HEK293 (cell line): ENCODE data around the gene MATN4.

ENCODE experiments used
- OSR2 ChIP-seq: fragments of 450-650 bp; formaldehyde crosslinking; IDR thresholded peaks from 2 replicates; pipeline ENCODE4 v1.5.1; 2016; ENCODE audit warnings: missing biosample characterization, missing genetic modification characterization
- YY1 ChIP-seq: fragments of 450-650 bp; formaldehyde crosslinking; IDR thresholded peaks from 2 replicates; pipeline ENCODE4 v1.5.1; 2018; ENCODE audit warnings: missing biosample characterization, missing genetic modification characterization
- ZBTB7A ChIP-seq: fragments of 450-650 bp; formaldehyde crosslinking; IDR thresholded peaks from 2 replicates; pipeline ENCODE4 v1.5.1; 2016; ENCODE audit warnings: low read depth, missing biosample characterization, missing genetic modification characterization
- ZEB2 ChIP-seq: fragments of 450-650 bp; formaldehyde crosslinking; IDR thresholded peaks from 2 replicates; pipeline ENCODE4 v1.5.1; 2016; ENCODE audit warnings: missing biosample characterization, missing genetic modification characterization
- TF ChIP-seq, protein P1 (sequence below): fragments of 450-650 bp; formaldehyde crosslinking; IDR thresholded peaks from 2 replicates; pipeline ENCODE4 v1.5.1; 2016; ENCODE audit warnings: missing biosample characterization, missing genetic modification characterization
- TF ChIP-seq, protein P2 (sequence below): fragments of 450-650 bp; formaldehyde crosslinking; IDR thresholded peaks from 2 replicates; pipeline ENCODE4 v1.5.1; 2016; ENCODE audit warnings: missing biosample characterization, missing genetic modification characterization

DNA sequence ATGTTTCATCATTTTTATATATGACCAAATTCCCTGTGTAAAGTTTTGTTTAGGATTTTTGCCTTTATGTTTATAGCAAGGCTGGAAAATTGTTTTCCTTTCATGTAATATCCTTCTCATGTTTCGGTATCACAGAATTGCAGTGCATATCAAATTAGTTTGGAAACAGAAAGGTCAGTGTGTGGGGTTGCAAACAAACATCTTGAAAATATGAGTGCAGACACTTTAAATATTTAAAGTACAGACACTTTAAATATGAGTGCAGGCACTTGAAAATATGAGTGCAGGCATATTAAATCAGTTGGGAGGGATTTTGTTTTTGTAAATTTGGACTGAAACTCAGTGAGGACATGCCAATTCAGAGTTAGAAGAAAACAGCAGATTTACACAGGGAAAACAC, 60.2 kb downstream of the MATN4 start:
- TF ChIP-seq, protein P1, sequence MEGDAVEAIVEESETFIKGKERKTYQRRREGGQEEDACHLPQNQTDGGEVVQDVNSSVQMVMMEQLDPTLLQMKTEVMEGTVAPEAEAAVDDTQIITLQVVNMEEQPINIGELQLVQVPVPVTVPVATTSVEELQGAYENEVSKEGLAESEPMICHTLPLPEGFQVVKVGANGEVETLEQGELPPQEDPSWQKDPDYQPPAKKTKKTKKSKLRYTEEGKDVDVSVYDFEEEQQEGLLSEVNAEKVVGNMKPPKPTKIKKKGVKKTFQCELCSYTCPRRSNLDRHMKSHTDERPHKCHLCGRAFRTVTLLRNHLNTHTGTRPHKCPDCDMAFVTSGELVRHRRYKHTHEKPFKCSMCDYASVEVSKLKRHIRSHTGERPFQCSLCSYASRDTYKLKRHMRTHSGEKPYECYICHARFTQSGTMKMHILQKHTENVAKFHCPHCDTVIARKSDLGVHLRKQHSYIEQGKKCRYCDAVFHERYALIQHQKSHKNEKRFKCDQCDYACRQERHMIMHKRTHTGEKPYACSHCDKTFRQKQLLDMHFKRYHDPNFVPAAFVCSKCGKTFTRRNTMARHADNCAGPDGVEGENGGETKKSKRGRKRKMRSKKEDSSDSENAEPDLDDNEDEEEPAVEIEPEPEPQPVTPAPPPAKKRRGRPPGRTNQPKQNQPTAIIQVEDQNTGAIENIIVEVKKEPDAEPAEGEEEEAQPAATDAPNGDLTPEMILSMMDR: no peak
- TF ChIP-seq YY1 (tag by site-specific recombination) (no peak), ZBTB7A (tag by site-specific recombination) (no peak), OSR2 (tag by site-specific recombination) (no peak), ZEB2 (tag by site-specific recombination) (no peak)
- TF ChIP-seq, protein P2, sequence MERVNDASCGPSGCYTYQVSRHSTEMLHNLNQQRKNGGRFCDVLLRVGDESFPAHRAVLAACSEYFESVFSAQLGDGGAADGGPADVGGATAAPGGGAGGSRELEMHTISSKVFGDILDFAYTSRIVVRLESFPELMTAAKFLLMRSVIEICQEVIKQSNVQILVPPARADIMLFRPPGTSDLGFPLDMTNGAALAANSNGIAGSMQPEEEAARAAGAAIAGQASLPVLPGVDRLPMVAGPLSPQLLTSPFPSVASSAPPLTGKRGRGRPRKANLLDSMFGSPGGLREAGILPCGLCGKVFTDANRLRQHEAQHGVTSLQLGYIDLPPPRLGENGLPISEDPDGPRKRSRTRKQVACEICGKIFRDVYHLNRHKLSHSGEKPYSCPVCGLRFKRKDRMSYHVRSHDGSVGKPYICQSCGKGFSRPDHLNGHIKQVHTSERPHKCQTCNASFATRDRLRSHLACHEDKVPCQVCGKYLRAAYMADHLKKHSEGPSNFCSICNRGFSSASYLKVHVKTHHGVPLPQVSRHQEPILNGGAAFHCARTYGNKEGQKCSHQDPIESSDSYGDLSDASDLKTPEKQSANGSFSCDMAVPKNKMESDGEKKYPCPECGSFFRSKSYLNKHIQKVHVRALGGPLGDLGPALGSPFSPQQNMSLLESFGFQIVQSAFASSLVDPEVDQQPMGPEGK (tag by site-specific recombination): no peak
